Transverse colon (tissue), 4 donors: ENCODE results near the gene WDR7. TPM values are rescaled to one million over a fixed set of nuclear protein-coding genes. Genes with fewer than 3 reads are reported as not detected.
"Not testable (repeated sequence)": the region's sequence is repeated elsewhere in the genome, so short reads cannot be mapped to it uniquely, and the experiment has no call there.

Experiments used
- DNase-seq: peaks from one replicate; pipeline ENCODE4 v3.0.0-alpha.2; 2019
- H3K27ac ChIP-seq, 4 donors: fragments of 200-600 bp; sonication (generic); 2 replicates each; pipeline ENCODE4 v1.5.1; 2016 to 2018; ENCODE audit warnings: inconsistent platforms in 4 of 4
- H3K27me3 ChIP-seq: fragments of 200-600 bp; sonication (generic); 2 replicates; pipeline ENCODE4 v1.5.1; 2017; ENCODE audit warnings: inconsistent platforms
- H3K36me3 ChIP-seq, 4 donors: fragments of 200-600 bp; sonication (generic); 2 replicates each; pipeline ENCODE4 v1.5.1; 2017 to 2019; ENCODE audit warnings: inconsistent platforms in 4 of 4
- H3K4me1 ChIP-seq, 4 donors: fragments of 200-600 bp; sonication (generic); 2 replicates each; pipeline ENCODE4 v1.5.1; 2017 to 2020; ENCODE audit warnings: inconsistent platforms in 4 of 4
- H3K4me3 ChIP-seq, 4 donors: fragments of 200-600 bp; sonication (generic); 1 replicate in 1 of 4; 2 replicates in 3 of 4; pipeline versions ENCODE4 v1.5.1 to v1.6.1; 2017 to 2019; ENCODE audit warnings: inconsistent platforms in 4 of 4
- H3K9me3 ChIP-seq, 2 donors: fragments of 200-600 bp; sonication (generic); 2 replicates each; pipeline ENCODE4 v1.5.1; 2017 to 2019; ENCODE audit warnings: inconsistent platforms in 2 of 2
- EP300 ChIP-seq: sonication (generic); formaldehyde crosslinking; IDR thresholded peaks from one replicate; pipeline ENCODE4 v1.6.1; 2017; ENCODE audit warnings: antibody characterized with exemption, low read depth
- POLR2A ChIP-seq: fragments of 450-650 bp; IDR thresholded peaks from one replicate; pipeline ENCODE4 v1.6.1; 2016; ENCODE audit warnings: antibody characterized with exemption, mild to moderate bottlenecking, moderate library complexity
- POLR2AphosphoS5 ChIP-seq, 3 donors: sonication (generic); formaldehyde crosslinking; IDR thresholded peaks; one replicate each; pipeline ENCODE4 v1.6.1; 2016; ENCODE audit warnings: antibody characterized with exemption in 3 of 3
- WGBS, 2 donors: methylation state at CpG; one replicate each; pipeline ENCODE4 v1.1.5; 2018; ENCODE audit warnings: low coverage in 1 of 2; 5-methylcytosine and 5-hydroxymethylcytosine counted together
- in situ Hi-C, 4 donors: fragments of 200-750 bp; cut with MboI; loops; one replicate each; pipeline versions ENCODE4 v1.15.0 to v1.15.1; 2017; ENCODE audit warnings: low sequenced_read_pairs in 3 of 4, low pct_ligation_motif_present in 1 of 4, low pct_unique_long_range_greater_than_20kb in 1 of 4
- intact Hi-C: fragments of 100-400 bp; cut with DNase I; formaldehyde crosslinking; loops from one replicate; pipeline ENCODE4 v1.15.1; 2023; ENCODE audit warnings: low total_unique reads
- total RNA-seq, 4 donors: library from RNA; depleted of rRNA; stranded (reverse); fragments of >200 nt; gene quantifications; one replicate each; pipeline ENCODE4 v1.1.0, GENCODE V29; 2016
- TF ChIP-seq, protein P1 (sequence below), 5 experiments: fragments of 200-600 bp in 3 of 5; fragments of 450-650 bp in 2 of 5; sonication (generic) in 3 of 5; IDR thresholded peaks; 1 replicate in 2 of 5; 2 replicates in 3 of 5; pipeline ENCODE4 v1.5.1; 2016 to 2017; ENCODE audit warnings: antibody characterized with exemption in 5 of 5, inconsistent platforms in 3 of 5, mild to moderate bottlenecking in 2 of 5, moderate library complexity in 1 of 5

Gene WDR7
- total RNA-seq, 4 donors from 2014 or later = 14.9 to 37.5 (median 27.9) TPM

- in situ Hi-C loops = no loop called here
- intact Hi-C loops = no loop called here
- H3K27ac ChIP-seq = peak overlapping the region in 2 of 4 donors; percentile 84 to 90
These were observed 1.2 kb upstream of the WDR7 start for GRCh38 chr18:56649996-56650395.

GRCh38 chr18:56651771-56652092, 573 bp downstream of the WDR7 start:
- Histone ChIP-seq H3K27ac (peak overlapping the region; percentile 84 to 94 (median 88)), H3K4me1 (peaks cover 9 to 30% (median 10%) of the 10 kb centered on the region in 4 donors), H3K27me3 (no peaks in the 10 kb centered on the region), H3K9me3 (no peaks in the 10 kb centered on the region), H3K36me3 (no peaks in the 10 kb centered on the region), H3K4me3 (peak overlapping the region; percentile 72 to 91 (median 78))
- TF ChIP-seq POLR2AphosphoS5 (IDR thresholded peaks at IDR 0.05) (no peak), EP300 (no peak), POLR2A (no peak)
- TF ChIP-seq, protein P1, sequence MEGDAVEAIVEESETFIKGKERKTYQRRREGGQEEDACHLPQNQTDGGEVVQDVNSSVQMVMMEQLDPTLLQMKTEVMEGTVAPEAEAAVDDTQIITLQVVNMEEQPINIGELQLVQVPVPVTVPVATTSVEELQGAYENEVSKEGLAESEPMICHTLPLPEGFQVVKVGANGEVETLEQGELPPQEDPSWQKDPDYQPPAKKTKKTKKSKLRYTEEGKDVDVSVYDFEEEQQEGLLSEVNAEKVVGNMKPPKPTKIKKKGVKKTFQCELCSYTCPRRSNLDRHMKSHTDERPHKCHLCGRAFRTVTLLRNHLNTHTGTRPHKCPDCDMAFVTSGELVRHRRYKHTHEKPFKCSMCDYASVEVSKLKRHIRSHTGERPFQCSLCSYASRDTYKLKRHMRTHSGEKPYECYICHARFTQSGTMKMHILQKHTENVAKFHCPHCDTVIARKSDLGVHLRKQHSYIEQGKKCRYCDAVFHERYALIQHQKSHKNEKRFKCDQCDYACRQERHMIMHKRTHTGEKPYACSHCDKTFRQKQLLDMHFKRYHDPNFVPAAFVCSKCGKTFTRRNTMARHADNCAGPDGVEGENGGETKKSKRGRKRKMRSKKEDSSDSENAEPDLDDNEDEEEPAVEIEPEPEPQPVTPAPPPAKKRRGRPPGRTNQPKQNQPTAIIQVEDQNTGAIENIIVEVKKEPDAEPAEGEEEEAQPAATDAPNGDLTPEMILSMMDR (IDR thresholded peaks at IDR 0.05) = no peak
- DNase-seq = no peak
- in situ Hi-C loops (no loop called here), intact Hi-C loops (no loop called here)
- 4 to 5% methylated on average over 2 to 5 of the region's 5 CpGs for WGBS, 2 donors

More at GRCh38 chr18:56649996-56650395, 1.2 kb upstream of the WDR7 start:
- no peak for TF ChIP-seq POLR2AphosphoS5 (IDR thresholded peaks at IDR 0.05)
- TF ChIP-seq POLR2A = no peak
- Histone ChIP-seq H3K4me3 (no peak overlapping the region), H3K27me3 (no peaks in the 10 kb centered on the region), H3K9me3 (no peaks in the 10 kb centered on the region), H3K36me3 (no peaks in the 10 kb centered on the region), H3K4me1 (peaks cover 9 to 37% (median 10%) of the 10 kb centered on the region in 4 donors)
- DNase-seq = no peak
- 100% methylated on average over 1 of the region's 1 CpG; no CpG with 5 or more reads in 1 of the 2 donors for WGBS, 2 donors

- DNase-seq = no peak
- Histone ChIP-seq H3K36me3 (no peaks in the 10 kb centered on the region), H3K9me3 (no peaks in the 10 kb centered on the region), H3K27me3 (no peaks in the 10 kb centered on the region), H3K4me3 (peak overlapping the region in 1 of 4 donors; percentile 81), H3K27ac (no peak overlapping the region), H3K4me1 (peaks cover 9 to 30% (median 10%) of the 10 kb centered on the region in 4 donors)
- no peak for TF ChIP-seq POLR2A
- TF ChIP-seq POLR2AphosphoS5 (IDR thresholded peaks at IDR 0.05) = no peak
- no peak for TF ChIP-seq EP300
- TF ChIP-seq, protein P1 (IDR thresholded peaks at IDR 0.05) = no peak
- intact Hi-C loops = no loop called here
- 37 to 47% methylated on average over 2 to 4 of the region's 4 CpGs for WGBS, 2 donors
- in situ Hi-C loops = no loop called here
These were observed 1.6 kb downstream of the WDR7 start for GRCh38 chr18:56652802-56653201.

- peaks cover 9 to 30% (median 10%) of the 10 kb centered on the region in 4 donors for H3K4me1 ChIP-seq
- in situ Hi-C loops, H3K36me3 ChIP-seq, DNase-seq, H3K9me3 ChIP-seq, H3K27ac ChIP-seq, H3K4me3 ChIP-seq, intact Hi-C loops, H3K27me3 ChIP-seq: not testable (repeated sequence)
- 97 to 98% methylated on average over 6 to 7 of the region's 7 CpGs for WGBS, 2 donors
These were observed 3.1 kb downstream of the WDR7 start for GRCh38 chr18:56654280-56654679.

DNA sequence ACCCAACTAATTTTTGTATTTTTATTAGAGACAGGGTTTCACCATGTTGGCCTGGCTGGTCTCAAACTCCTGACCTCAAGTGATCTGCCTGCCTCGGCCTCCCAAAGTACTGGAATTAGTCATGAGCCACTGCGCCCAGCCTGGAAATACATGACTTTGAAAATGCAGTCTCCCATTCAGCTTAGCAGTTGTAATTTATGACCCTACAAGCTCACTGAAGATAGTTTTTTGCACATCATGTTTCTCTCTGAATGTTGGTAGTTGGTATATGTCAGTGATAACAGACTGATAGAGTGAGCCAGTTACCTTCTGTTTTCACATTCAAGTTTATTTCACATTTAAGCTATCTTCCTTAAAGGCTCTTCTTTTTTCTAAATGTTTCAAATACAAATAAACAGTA, 7.1 kb downstream of the WDR7 start:
- H3K27ac ChIP-seq = no peak overlapping the region
- peaks cover 0 to 34% (median 16%) of the 10 kb centered on the region in 4 donors for H3K4me1 ChIP-seq
- 85% methylated on average over 2 of the region's 2 CpGs; no CpG with 5 or more reads in 1 of the 2 donors for WGBS, 2 donors
- no peak for DNase-seq
- H3K36me3 ChIP-seq = no peaks in the 10 kb centered on the region
- no peak overlapping the region for H3K4me3 ChIP-seq
- no peaks in the 10 kb centered on the region for H3K9me3 ChIP-seq
- intact Hi-C loops (no loop called here), in situ Hi-C loops (no loop called here)
- no peaks in the 10 kb centered on the region for H3K27me3 ChIP-seq
- TF ChIP-seq POLR2A (no peak), EP300 (no peak), POLR2AphosphoS5 (IDR thresholded peaks at IDR 0.05) (no peak)
- TF ChIP-seq, protein P1 (IDR thresholded peaks at IDR 0.05) = no peak
